Measurements from ENCODE around the gene CSHL1. TPM values are rescaled to one million over a fixed set of nuclear protein-coding genes. Genes with fewer than 3 reads are reported as not detected.

Gene CSHL1
- total and polyA plus RNA-seq, 9 of the 15 experiments (the other 6 are each of a cell fraction or from before 2014, with no cell fraction given) = not detected

DNA sequence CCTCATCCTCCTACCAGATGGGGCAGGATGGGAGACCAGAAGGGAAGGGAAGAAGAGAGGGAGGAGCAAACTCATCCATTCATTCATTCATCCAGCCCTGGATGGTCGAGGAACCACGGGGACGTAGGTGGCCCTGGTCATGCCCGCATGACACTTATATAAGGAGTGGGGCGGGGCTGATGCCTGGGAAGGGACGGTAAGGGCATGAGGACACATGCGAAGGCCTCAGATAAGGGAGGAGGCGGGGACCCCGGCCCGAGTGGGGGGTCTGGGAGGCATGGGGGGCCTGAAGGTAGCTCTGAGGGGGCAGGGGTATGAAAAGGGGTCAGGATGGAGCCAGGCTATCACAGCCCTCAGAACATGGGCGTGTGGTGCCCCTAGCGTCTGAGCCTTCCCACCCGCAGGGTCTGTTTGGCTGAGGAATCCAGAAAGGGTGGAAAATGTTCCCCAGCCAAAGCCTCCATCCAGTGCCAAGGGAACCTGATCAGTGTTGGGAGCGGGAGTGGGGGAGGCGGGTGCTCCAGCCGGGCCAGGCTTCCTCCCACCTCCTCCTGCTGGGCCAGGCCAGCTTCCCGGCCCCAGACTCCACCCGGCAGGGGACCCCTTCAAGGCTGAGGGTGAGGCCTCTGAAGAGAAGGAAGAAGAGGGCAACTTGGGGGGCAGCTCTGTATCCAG is 38.7 kb upstream of the CSHL1 start:
- 6% methylated on average over 14 of the region's 18 CpGs for WGBS (ENCODE audit: insufficient coverage, low coverage, missing lambda C conversion rate)
- POLR2A ChIA-PET = no interaction called here
- in situ Hi-C loops (cut with MboI) = no loop called here

More for the DNA sequence above, 38.7 kb upstream of the CSHL1 start:
- Histone ChIP-seq H3K79me2 (ENCODE audit: control insufficient read depth, insufficient read depth, low read length) (no peaks in the 10 kb centered on the region), H3K27me3 (ENCODE audit: control insufficient read depth in 2 of 2, insufficient read depth in 2 of 2, low read length in 2 of 2) (peaks cover 16 to 55% of the 10 kb centered on the region in 2 experiments; a peak in 4 of 5 replicates), H3K9ac (ENCODE audit: insufficient read depth in 1 of 2, low read depth in 2 of 2, low read length in 2 of 2) (no peak overlapping the region), H3K27ac (ENCODE audit: extremely low read depth, low read depth, low read length) (no peak overlapping the region), H3K4me2 (ENCODE audit: insufficient read depth, low read length) (no peak overlapping the region), H3K4me1 (replicated peaks in 1 of 2; ENCODE audit: control insufficient read depth in 2 of 2, insufficient read depth in 2 of 2, low read length in 2 of 2) (peaks cover 3 to 22% of the 10 kb centered on the region in 2 experiments; a peak in 2 of 5 replicates), H3K9me3 (replicated peaks; ENCODE audit: control insufficient read depth, insufficient read depth, low read depth, low read length) (no peaks in the 10 kb centered on the region), H3K4me3 (no peak overlapping the region), H3K9me1 (ENCODE audit: control insufficient read depth, insufficient read depth, low read length) (no peaks in the 10 kb centered on the region), H3K36me3 (ENCODE audit: control insufficient read depth, insufficient read depth, low read length) (no peaks in the 10 kb centered on the region), H4K20me1 (replicated peaks; ENCODE audit: control insufficient read depth, insufficient read depth, low read length) (peaks cover 8% of the 10 kb centered on the region; the same call in 1 of the 2 replicates), H2AFZ (ENCODE audit: low read depth, low read length) (no peak overlapping the region)
- no TSS peak for BruUV-seq (replicated peaks)
- TF ChIP-seq ZNF316 (IDR thresholded peaks at IDR 0.05) (no peak), POLR2G (IDR thresholded peaks at IDR 0.05; ENCODE audit: low read depth, low read length) (peak; percentile 27; the same call in 1 of the 2 replicates)
- TF ChIP-seq, protein P1, sequence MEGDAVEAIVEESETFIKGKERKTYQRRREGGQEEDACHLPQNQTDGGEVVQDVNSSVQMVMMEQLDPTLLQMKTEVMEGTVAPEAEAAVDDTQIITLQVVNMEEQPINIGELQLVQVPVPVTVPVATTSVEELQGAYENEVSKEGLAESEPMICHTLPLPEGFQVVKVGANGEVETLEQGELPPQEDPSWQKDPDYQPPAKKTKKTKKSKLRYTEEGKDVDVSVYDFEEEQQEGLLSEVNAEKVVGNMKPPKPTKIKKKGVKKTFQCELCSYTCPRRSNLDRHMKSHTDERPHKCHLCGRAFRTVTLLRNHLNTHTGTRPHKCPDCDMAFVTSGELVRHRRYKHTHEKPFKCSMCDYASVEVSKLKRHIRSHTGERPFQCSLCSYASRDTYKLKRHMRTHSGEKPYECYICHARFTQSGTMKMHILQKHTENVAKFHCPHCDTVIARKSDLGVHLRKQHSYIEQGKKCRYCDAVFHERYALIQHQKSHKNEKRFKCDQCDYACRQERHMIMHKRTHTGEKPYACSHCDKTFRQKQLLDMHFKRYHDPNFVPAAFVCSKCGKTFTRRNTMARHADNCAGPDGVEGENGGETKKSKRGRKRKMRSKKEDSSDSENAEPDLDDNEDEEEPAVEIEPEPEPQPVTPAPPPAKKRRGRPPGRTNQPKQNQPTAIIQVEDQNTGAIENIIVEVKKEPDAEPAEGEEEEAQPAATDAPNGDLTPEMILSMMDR (IDR thresholded peaks at IDR 0.05 in 2 of 3, conservative IDR thresholded peaks at IDR 0.05 in 1 of 3; ENCODE audit: insufficient read depth in 2 of 3, low read depth in 1 of 3, low read length in 3 of 3) = 0 out of 6 replicates have a peak, but pooled peaks of 1 of the 3 experiments have one; percentile 15
- intact Hi-C loops (cut with micrococcal nuclease) = loop anchor here (5.0 to 10.0 kb wide), 2 partner anchors 43 to 75 kb away; partner anchors contain the start of gene ICAM2
- CTCF ChIA-PET (ENCODE audit: low intra/inter-chr PET ratio) = no interaction called here
- FAIRE-seq = no peak
- DNase-seq (ENCODE audit: extremely low read depth in 1 of 4, low spot score in 3 of 4) = no peak
- ATAC-seq = no peak

Measured in K562 (cell line).